HG03103 (cell line): ENCODE results near the gene SDC1.
A peak's percentile ranks its signal among the peaks of the same experiment; 100 is the strongest.

ENCODE experiments used
- ATAC-seq: cut with Tn5 transposase; IDR thresholded peaks from one replicate; pipeline ENCODE4 v1.9.1; 2021; ENCODE audit warnings: low read depth; ENCODE audit not compliant: unreplicated experiment

Gene SDC1

DNA sequence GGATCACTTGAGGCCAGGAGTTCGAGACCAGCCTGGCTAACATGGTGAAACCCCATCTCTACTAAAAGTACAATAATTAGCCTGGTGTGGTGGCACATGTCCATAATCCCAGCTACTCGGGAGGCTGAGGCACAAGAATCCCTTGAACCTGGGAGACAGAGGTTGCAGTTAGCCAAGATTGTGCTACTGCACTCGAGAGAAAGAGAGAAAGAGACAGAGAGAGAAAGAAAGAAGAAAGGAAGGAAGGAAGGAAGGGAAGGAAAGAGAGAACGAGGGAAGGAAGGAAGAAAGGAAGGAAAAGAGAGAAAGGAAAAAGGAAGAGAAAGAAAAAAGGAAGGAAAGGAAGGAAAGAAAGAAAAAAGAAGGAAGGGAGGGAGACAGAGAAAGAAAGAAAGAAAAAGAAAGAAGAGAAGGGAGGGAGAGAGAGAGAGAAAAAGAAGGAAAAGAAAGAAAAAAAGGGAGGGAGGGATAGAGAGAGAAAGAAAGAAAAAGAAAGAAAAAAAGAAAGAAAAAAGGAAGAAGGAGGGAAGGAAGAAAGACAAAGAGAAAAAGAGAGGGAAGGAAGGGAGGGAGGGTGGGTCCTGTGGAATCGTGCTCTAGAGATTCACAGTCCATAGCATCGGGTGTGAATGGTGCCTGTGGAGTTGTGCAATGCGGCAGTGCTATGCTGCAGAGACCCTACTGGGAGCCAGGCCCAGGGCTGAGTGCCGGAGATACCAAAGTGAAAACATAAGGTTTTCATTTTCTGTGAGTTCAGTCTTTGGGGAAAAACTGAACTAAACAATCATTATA lies 4.6 kb upstream of the SDC1 start:
- ATAC-seq, result no peak

DNA sequence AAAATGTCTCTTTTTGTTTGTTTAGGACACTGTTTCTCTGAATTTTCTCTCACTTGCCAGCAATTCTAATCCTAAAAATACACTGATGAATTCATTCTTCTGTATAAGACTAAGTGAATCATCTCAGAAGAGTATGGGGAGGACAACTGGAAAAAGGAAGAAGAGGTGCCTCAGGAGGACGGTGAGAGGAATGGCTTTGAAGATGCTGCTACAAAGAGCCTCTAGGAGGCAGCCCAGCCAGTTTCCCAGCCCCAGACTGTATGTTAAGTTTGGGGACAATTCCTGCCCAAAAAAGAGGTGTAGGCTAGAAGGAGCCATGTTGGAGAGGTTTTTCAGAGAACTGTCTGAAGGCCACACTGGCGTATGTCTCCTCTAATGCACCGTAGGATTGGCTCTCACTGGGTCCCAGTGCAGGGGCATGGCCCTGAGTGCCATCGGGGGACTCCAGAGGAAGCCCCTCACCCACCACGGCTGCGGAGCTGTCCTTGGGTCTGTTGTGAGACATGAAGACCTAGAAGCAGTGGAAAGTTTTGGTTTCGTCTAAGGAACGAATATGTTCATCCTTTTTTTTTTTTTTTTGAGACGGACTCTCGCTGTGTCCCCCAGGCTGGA lies 3.1 kb upstream of the SDC1 start:
- no peak for ATAC-seq

DNA sequence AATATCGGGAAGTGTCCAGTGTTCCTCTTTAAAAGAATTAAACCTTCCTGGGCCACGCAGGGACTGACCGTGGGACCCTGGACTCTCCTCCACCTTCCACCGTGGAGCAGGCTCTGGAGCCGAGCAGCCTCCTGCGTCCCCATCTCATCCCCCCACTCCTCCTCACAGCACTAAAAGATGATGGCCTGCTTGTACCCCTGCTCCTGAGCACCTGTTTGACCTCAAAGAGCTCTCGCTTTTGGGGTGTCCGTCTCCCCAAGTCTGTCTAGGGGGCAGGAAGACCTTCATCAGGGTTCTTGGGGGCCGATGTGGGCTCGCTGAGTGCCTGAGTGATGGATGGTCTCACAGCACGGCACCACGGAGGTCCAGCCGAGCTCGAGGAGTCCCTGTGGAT lies 1.2 kb upstream of the SDC1 start:
- no peak for ATAC-seq

- peak; percentile 63 for ATAC-seq
Measured at GRCh38 chr2:20225294-20226151, 593 bp upstream of the SDC1 start.

GRCh38 chr2:20224164-20224715 lies 690 bp downstream of the SDC1 start:
- ATAC-seq, result no peak

- ATAC-seq, result no peak
Measured at GRCh38 chr2:20223407-20224163, 1.3 kb downstream of the SDC1 start.

DNA sequence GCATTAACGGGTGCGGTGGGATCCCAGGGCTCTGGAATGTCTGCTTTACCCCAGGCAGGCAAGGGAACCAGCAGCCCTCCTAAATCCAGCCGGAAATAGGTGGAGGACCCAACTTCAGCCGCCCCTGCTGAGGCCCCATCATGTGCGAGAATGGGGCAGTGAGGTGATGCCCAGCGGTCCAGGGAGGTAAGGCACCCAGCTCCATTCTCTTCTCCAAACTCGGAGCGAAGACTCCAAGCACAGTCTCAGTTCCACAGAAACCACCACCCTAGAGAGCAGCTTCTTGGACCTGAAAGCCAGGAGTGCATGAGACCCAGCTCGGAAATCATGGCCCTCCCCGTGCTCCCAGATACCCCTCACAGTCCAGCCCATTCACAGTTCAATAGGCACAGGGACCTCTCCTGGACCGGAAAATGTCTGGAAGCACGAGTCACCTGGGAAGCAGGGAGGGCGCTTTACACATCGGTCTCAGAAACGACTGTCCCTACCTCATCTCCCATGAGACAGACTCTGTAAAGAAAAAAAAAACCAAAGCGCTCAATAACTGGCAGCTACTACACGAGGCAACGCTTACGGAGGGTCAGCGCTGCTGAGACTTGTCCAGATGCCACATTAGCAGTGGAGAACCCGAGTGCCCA lies 2.0 kb downstream of the SDC1 start:
- no peak for ATAC-seq

- no peak for ATAC-seq
Measured at GRCh38 chr2:20222014-20222768, 2.7 kb downstream of the SDC1 start.

- ATAC-seq, result no peak
Measured at GRCh38 chr2:20221555-20221973, 3.4 kb downstream of the SDC1 start.

GRCh38 chr2:20220806-20221554 lies 4.0 kb downstream of the SDC1 start:
- ATAC-seq, result no peak

- no peak for ATAC-seq
Measured at GRCh38 chr2:20219763-20220380, 5.1 kb downstream of the SDC1 start.

DNA sequence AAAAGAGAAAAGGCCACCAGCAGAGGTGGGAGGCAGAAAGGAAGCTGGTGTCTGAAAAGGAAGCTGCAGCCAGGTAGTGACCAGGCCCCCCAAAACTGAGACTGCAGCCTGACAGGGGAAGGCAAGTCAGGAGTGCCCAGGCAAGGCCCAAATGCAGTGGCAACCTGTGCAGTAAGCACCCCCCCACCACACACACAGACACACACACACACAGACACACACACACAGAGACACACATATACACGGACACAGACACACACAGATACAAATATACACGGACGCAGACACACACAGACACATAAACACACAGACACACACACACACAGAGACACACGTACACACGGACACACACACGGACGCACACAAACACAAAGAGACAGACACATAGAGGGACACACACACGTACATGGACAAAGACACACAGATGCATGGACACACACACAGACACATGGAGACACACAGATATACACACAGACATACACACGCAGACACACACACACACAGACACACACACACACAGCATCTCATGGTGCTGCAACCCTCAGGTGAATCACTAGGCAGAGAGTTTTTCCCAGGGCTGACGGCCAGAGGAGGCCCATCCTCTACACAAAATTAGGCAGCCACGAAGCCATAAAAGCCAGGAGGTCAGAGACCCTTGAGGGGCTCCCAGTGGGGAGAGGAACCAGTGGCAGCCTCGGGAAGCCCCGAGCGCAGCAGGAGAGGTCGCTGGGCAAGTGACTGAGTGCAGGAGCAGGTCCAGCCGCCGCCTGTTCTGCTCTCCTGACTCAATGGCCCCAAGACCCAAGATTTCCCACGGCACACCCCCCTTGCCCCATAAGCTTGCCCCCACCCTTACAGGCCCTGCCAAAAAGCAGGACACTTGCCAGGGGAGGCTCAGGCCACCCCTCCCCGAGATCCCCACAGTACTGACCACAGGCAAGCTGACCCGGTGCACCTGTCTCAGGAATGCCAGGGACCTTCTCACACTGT lies 6.3 kb downstream of the SDC1 start:
- no peak for ATAC-seq

DNA sequence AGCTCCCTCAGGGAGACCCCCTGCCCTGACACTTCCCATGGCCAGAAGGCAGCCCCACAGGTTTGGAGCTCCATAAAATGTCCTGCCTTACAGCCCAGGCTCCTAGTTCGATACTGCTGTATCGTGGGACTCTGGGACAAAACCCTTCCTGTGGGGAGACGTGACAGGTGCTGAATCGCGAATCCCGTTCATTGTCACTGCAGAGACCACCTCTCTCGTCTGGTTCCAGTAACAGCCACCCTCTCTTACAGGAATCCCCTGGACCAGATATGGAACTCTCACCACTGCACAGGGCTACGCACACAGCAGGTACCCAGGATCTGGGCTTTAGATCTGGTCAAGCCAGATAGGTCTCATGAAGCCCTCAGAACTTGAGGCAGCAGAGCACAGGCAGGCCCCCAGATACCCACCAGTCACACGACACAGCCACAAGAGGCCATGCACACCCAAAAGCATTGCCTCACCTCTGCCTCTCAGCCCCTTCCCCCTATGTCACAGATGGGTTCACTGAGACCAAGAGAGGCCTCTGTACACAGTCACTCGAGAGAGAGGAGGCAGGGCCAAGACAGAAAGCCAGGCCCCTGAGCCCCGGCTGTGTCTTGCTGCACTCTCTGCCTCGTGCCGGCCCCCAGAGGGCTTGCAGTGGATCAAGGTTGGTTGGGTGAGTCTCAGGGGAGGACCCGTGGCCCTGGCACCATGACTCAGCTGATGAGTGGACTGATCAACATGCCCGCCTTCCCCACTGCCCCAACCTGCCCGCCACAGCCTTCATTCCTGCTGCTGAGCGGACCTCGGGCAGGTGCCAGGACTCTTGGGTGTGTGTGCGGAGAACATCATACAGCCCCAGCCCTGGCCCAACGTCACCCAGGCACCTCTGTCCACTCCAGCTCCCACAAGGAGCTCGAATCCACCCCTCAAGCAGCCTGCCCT lies 7.6 kb downstream of the SDC1 start:
- no peak for ATAC-seq

GRCh38 chr2:20216130-20217025 lies 8.6 kb downstream of the SDC1 start:
- ATAC-seq, result no peak
